PC-9 (cell line): ENCODE results near the gene SCRN1. TPM values are rescaled to one million over a fixed set of nuclear protein-coding genes. Genes with fewer than 3 reads are reported as not detected.

ENCODE experiments used
- BruUV-seq: library from RNA; stranded (reverse); fragments of 400-500 nt; replicated peaks from 2 replicates; lab custom pipeline; 2021; lab: Mats Ljungman, UMichigan
- CTCF ChIA-PET: fragments of 300-600 bp; sonication (Branson Sonifier 250); formaldehyde crosslinking; loops from one replicate; lab custom pipeline; 2022; ENCODE audit warnings: antibody characterized with exemption; lab: Charles Lee
- POLR2A ChIA-PET: fragments of 300-600 bp; sonication (Branson Sonifier 250); formaldehyde crosslinking; loops from one replicate; lab custom pipeline; 2022; ENCODE audit warnings: antibody characterized with exemption; ENCODE audit not compliant: unreplicated experiment; lab: Charles Lee
- DNase-seq, 2 experiments: peaks; one replicate each; pipeline versions ENCODE4 v3.0.0 to v3.0.0-alpha.2; 2015 to 2022; ENCODE audit warnings: mixed read lengths in 1 of 2
- H2AFZ ChIP-seq: fragments of 200-600 bp; sonication (generic); 2 replicates; pipeline ENCODE4 v1.8.1; 2017; ENCODE audit warnings: antibody characterized with exemption
- H3F3A ChIP-seq: fragments of 200-600 bp; sonication (generic); 2 replicates; pipeline ENCODE4 v1.8.1; 2017; ENCODE audit warnings: antibody characterized with exemption, mild to moderate bottlenecking, low read depth; ENCODE audit not compliant: insufficient read depth
- H3K27ac ChIP-seq: fragments of 200-600 bp; sonication (generic); 2 replicates; pipeline ENCODE4 v1.6.1; 2016; ENCODE audit warnings: mixed run types
- H3K27me3 ChIP-seq: fragments of 200-600 bp; sonication (generic); 2 replicates; pipeline ENCODE4 v1.6.1; 2016; ENCODE audit warnings: low read depth, mixed run types; ENCODE audit not compliant: insufficient read depth
- H3K36me3 ChIP-seq: fragments of 200-600 bp; sonication (generic); 2 replicates; pipeline ENCODE4 v1.6.1; 2016; ENCODE audit warnings: low read depth, mixed run types
- H3K4me1 ChIP-seq: fragments of 200-600 bp; sonication (generic); replicated peaks from 2 replicates; pipeline ENCODE4 v1.6.1; 2016; ENCODE audit warnings: mixed run types; ENCODE audit not compliant: insufficient read depth
- H3K4me2 ChIP-seq: fragments of 200-600 bp; sonication (generic); 2 replicates; pipeline ENCODE4 v1.6.1; 2017; ENCODE audit warnings: mixed run types
- H3K4me3 ChIP-seq: fragments of 200-600 bp; sonication (generic); 2 replicates; pipeline ENCODE4 v1.6.1; 2016; ENCODE audit warnings: mixed run types
- H3K79me2 ChIP-seq: fragments of 200-600 bp; sonication (generic); 2 replicates; pipeline ENCODE4 v1.6.1; 2017; ENCODE audit warnings: low read depth, mixed run types
- H3K9me2 ChIP-seq: fragments of 200-600 bp; sonication (generic); 2 replicates; pipeline ENCODE4 v1.8.1; 2017; ENCODE audit warnings: mild to moderate bottlenecking; ENCODE audit not compliant: insufficient read depth
- H3K9me3 ChIP-seq: fragments of 200-600 bp; sonication (generic); 2 replicates; pipeline ENCODE4 v1.8.1; 2016; ENCODE audit warnings: low read depth; ENCODE audit not compliant: insufficient read depth
- H4K20me1 ChIP-seq: fragments of 200-600 bp; sonication (generic); 2 replicates; pipeline ENCODE4 v1.8.1; 2017; ENCODE audit not compliant: insufficient read depth
- EZH2 ChIP-seq: fragments of 200-600 bp; sonication (generic); IDR thresholded peaks from 2 replicates; pipeline ENCODE4 v1.8.0; 2017; ENCODE audit warnings: antibody characterized with exemption, low read depth
- intact Hi-C: fragments of 100-400 bp; cut with micrococcal nuclease; formaldehyde crosslinking; loops from one replicate; pipeline ENCODE4 v1.10.0; 2022; ENCODE audit not compliant: unreplicated experiment
- total RNA-seq: library from RNA; stranded (reverse); gene quantifications from 2 replicates; pipeline ENCODE4 v1.2.3, GENCODE V29; 2021
- TF ChIP-seq, protein P1 (sequence below): fragments of 200-600 bp; sonication (generic); conservative IDR thresholded peaks from 2 replicates; pipeline ENCODE4 v1.6.1; 2017; ENCODE audit warnings: mixed run types, antibody characterized with exemption, mild to moderate bottlenecking, moderate library complexity

SCRN1 gene
- total RNA-seq, 1 experiment from 2014 or later: 94.4 TPM

DNA sequence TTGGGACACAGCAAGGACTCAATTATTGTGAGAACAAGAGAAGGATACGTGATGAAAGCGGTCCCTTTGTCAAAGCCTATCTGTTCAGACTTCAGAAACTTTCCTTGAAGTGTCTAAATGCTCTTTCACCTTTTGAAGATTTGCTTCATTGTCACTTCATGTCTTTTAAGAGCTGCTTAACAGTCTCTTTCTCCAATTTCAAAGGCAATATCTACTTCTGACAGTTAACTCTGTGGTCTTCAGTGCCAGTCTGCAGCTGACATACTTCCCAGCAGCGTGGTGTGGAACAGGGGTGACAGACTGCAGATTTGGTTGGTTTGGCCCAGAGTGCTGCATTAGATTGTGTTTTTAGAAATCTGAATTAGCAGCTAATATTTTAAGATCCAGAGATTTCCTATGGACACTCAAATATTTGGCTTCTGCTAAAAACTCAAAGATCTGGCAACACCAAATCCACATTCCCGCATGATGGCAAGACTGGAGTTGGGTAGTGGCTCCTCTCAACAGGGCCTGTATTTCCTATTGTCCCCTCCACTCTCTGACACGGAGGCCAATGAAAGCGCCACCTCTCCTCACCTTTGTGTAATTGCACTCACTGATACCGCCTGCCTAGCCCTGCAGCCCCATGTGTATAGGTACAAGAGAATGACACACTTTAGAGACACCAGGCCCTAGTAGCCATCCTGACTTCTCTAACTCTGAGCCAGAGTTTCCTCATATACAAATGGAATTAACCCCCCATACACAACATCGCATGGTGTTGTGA, 11.5 kb downstream of the SCRN1 start:
- intact Hi-C loops: no loop called here
- no peak for DNase-seq

DNA sequence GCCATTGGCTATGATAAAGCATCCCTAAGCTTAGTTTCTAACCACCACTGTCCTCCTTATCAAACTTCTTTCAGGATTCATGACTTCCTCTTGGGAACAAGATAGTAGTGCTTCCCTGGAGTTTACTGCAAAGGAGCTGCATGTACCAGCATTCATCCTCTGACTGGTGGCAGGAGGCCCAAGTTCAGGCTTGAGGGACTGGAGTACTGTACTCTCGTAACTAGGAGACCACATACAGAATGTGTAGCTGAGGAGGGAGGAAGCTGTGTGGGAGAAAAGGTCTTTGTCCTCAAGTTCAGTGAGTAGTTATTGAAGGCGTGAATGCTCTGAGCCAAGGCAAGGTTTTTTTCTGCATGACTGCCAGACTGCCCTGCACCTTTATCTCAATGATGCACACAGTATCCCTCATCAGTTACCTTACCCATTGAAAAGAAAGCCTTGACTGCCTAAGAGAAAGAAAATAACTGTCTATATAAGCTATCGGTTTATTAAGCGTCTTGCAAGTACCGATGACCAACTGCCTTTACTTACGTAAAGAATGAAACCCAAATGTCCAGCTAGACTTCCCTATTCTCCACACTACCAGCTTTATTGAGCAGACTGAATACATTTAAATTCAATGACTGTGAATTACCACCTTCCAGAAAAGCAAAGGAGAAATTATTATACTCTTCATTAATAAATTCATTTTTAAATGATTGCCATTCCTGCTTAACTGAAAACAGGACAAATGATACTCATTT, 12.8 kb downstream of the SCRN1 start:
- Histone ChIP-seq H3K9me3 (no peaks in the 10 kb centered on the region), H3K36me3 (0 out of 2 replicates have a peak, but pooled peaks cover 3% of the 10 kb centered on the region), H4K20me1 (peaks cover 7% of the 10 kb centered on the region; the same call in 1 of the 2 replicates), H2AFZ (no peak overlapping the region), H3K27me3 (no peaks in the 10 kb centered on the region), H3K4me2 (no peak overlapping the region), H3K4me1 (no peaks in the 10 kb centered on the region), H3F3A (no peaks in the 10 kb centered on the region), H3K27ac (no peak overlapping the region), H3K9me2 (no peaks in the 10 kb centered on the region), H3K4me3 (no peak overlapping the region), H3K79me2 (peaks cover 19% of the 10 kb centered on the region)
- ChIA-PET CTCF (interaction anchor here (0.6 kb wide), 1 partner anchor 79 kb away, joined by 23 read pairs; no protein-coding TSS in a partner anchor), POLR2A (interaction anchor here (0.5 kb wide), 1 partner anchor 13 kb away, joined by 9 read pairs; the partner anchor contains the start of gene SCRN1)
- no peak for TF ChIP-seq EZH2
- TF ChIP-seq, protein P1, sequence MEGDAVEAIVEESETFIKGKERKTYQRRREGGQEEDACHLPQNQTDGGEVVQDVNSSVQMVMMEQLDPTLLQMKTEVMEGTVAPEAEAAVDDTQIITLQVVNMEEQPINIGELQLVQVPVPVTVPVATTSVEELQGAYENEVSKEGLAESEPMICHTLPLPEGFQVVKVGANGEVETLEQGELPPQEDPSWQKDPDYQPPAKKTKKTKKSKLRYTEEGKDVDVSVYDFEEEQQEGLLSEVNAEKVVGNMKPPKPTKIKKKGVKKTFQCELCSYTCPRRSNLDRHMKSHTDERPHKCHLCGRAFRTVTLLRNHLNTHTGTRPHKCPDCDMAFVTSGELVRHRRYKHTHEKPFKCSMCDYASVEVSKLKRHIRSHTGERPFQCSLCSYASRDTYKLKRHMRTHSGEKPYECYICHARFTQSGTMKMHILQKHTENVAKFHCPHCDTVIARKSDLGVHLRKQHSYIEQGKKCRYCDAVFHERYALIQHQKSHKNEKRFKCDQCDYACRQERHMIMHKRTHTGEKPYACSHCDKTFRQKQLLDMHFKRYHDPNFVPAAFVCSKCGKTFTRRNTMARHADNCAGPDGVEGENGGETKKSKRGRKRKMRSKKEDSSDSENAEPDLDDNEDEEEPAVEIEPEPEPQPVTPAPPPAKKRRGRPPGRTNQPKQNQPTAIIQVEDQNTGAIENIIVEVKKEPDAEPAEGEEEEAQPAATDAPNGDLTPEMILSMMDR: no peak
- intact Hi-C loops: no loop called here
- no peak for DNase-seq
- no TSS peak for BruUV-seq

More for the DNA sequence above, 11.5 kb downstream of the SCRN1 start:
- no peaks in the 10 kb centered on the region for H3K9me3 ChIP-seq
- H3K27me3 ChIP-seq: no peaks in the 10 kb centered on the region
- ChIA-PET POLR2A (interaction anchor here (0.7 kb wide), 1 partner anchor 9 kb away, joined by 6 read pairs; no protein-coding TSS in a partner anchor), CTCF (no interaction called here)
- H4K20me1 ChIP-seq: peaks cover 7% of the 10 kb centered on the region; the same call in 1 of the 2 replicates
- no peak overlapping the region for H3K4me3 ChIP-seq
- H3K79me2 ChIP-seq: peaks cover 23% of the 10 kb centered on the region
- 0 out of 2 replicates have a peak, but pooled peaks cover 6% of the 10 kb centered on the region for H3K36me3 ChIP-seq
- no peak overlapping the region for H3K27ac ChIP-seq
- no TSS peak for BruUV-seq
- no peaks in the 10 kb centered on the region for H3K4me1 ChIP-seq
- H3F3A ChIP-seq: no peaks in the 10 kb centered on the region
- no peak for TF ChIP-seq EZH2
- TF ChIP-seq, protein P1: no peak
- no peak overlapping the region for H2AFZ ChIP-seq
- H3K4me2 ChIP-seq: no peak overlapping the region
- no peaks in the 10 kb centered on the region for H3K9me2 ChIP-seq

- no peaks in the 10 kb centered on the region for H3K9me2 ChIP-seq
- BruUV-seq: no TSS peak
- intact Hi-C loops: no loop called here
- H4K20me1 ChIP-seq: peaks cover 7% of the 10 kb centered on the region; the same call in 1 of the 2 replicates
- no peaks in the 10 kb centered on the region for H3F3A ChIP-seq
- TF ChIP-seq, protein P1: no peak
- no peak for TF ChIP-seq EZH2
- DNase-seq: no peak
- H2AFZ ChIP-seq: no peak overlapping the region
- no peaks in the 10 kb centered on the region for H3K4me1 ChIP-seq
- peaks cover 20% of the 10 kb centered on the region for H3K79me2 ChIP-seq
- no peak overlapping the region for H3K27ac ChIP-seq
- no peaks in the 10 kb centered on the region for H3K36me3 ChIP-seq
- no peaks in the 10 kb centered on the region for H3K9me3 ChIP-seq
- CTCF ChIA-PET: no interaction called here
- POLR2A ChIA-PET: interaction anchor here (0.5 to 0.7 kb wide), 2 partner anchors 13 to 351 kb away, joined by 5 to 9 read pairs; partner anchors contain the start of gene SCRN1
- H3K4me2 ChIP-seq: no peak overlapping the region
- H3K27me3 ChIP-seq: no peaks in the 10 kb centered on the region
- no peak overlapping the region for H3K4me3 ChIP-seq
Observed at GRCh38 chr7:29976266-29976665, 13.3 kb downstream of the SCRN1 start.
